ENCODE results near the gene DDC.

Gene DDC

GRCh38 chr7:50504646-50505546 lies 60.3 kb downstream of the DDC start:
- no peaks in the 10 kb centered on the region for H3K9me3 ChIP-seq (ENCODE audit: insufficient read depth, low read length)
- TF ChIP-seq, protein P1, sequence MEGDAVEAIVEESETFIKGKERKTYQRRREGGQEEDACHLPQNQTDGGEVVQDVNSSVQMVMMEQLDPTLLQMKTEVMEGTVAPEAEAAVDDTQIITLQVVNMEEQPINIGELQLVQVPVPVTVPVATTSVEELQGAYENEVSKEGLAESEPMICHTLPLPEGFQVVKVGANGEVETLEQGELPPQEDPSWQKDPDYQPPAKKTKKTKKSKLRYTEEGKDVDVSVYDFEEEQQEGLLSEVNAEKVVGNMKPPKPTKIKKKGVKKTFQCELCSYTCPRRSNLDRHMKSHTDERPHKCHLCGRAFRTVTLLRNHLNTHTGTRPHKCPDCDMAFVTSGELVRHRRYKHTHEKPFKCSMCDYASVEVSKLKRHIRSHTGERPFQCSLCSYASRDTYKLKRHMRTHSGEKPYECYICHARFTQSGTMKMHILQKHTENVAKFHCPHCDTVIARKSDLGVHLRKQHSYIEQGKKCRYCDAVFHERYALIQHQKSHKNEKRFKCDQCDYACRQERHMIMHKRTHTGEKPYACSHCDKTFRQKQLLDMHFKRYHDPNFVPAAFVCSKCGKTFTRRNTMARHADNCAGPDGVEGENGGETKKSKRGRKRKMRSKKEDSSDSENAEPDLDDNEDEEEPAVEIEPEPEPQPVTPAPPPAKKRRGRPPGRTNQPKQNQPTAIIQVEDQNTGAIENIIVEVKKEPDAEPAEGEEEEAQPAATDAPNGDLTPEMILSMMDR (IDR thresholded peaks at IDR 0.05; ENCODE audit: insufficient read depth, low read length, poor library complexity, severe bottlenecking) = no peak
- no peak for TF ChIP-seq EZH2phosphoT487 (conservative IDR thresholded peaks at IDR 0.05; ENCODE audit: low read length)
- H3K36me3 ChIP-seq (ENCODE audit: low read length) = no peaks in the 10 kb centered on the region
- H4K20me1 ChIP-seq (ENCODE audit: low read depth, low read length) = no peaks in the 10 kb centered on the region
- H3F3A ChIP-seq (ENCODE audit: insufficient read depth) = no peaks in the 10 kb centered on the region
- no peak overlapping the region for H3K9ac ChIP-seq (ENCODE audit: low read length)
- no peak overlapping the region for H3K4me3 ChIP-seq (ENCODE audit: insufficient read depth, low read length, poor library complexity, severe bottlenecking)
- H3K27ac ChIP-seq (ENCODE audit: low read depth, low read length) = no peak overlapping the region
- no peak overlapping the region for H3K4me2 ChIP-seq (ENCODE audit: low read depth, low read length, poor library complexity, severe bottlenecking)
- H3K9me2 ChIP-seq (replicated peaks; ENCODE audit: insufficient read depth, low read length) = no peaks in the 10 kb centered on the region
- H2AFZ ChIP-seq (ENCODE audit: low read depth, low read length, severe bottlenecking) = no peak overlapping the region
- no peaks in the 10 kb centered on the region for H3K79me2 ChIP-seq (ENCODE audit: insufficient read depth, low read length)
- no peaks in the 10 kb centered on the region for H3K27me3 ChIP-seq (ENCODE audit: low read length)

- Histone ChIP-seq H2AFZ (ENCODE audit: low read depth, low read length, severe bottlenecking) (no peak overlapping the region), H3K79me2 (ENCODE audit: insufficient read depth, low read length) (no peaks in the 10 kb centered on the region), H3K9ac (ENCODE audit: low read length) (no peak overlapping the region), H4K20me1 (ENCODE audit: low read depth, low read length) (no peaks in the 10 kb centered on the region), H3K9me3 (ENCODE audit: insufficient read depth, low read length) (no peaks in the 10 kb centered on the region), H3K27me3 (ENCODE audit: low read length) (no peaks in the 10 kb centered on the region), H3K36me3 (ENCODE audit: low read length) (no peaks in the 10 kb centered on the region), H3K9me2 (replicated peaks; ENCODE audit: insufficient read depth, low read length) (no peaks in the 10 kb centered on the region), H3K4me2 (ENCODE audit: low read depth, low read length, poor library complexity, severe bottlenecking) (no peak overlapping the region), H3F3A (ENCODE audit: insufficient read depth) (no peaks in the 10 kb centered on the region), H3K4me3 (ENCODE audit: insufficient read depth, low read length, poor library complexity, severe bottlenecking) (no peak overlapping the region), H3K27ac (ENCODE audit: low read depth, low read length) (no peak overlapping the region)
- TF ChIP-seq, protein P1 (IDR thresholded peaks at IDR 0.05; ENCODE audit: insufficient read depth, low read length, poor library complexity, severe bottlenecking) = no peak
- no peak for TF ChIP-seq EZH2phosphoT487 (conservative IDR thresholded peaks at IDR 0.05; ENCODE audit: low read length)
Measured at GRCh38 chr7:50502947-50503346, 62.3 kb downstream of the DDC start.

DNA sequence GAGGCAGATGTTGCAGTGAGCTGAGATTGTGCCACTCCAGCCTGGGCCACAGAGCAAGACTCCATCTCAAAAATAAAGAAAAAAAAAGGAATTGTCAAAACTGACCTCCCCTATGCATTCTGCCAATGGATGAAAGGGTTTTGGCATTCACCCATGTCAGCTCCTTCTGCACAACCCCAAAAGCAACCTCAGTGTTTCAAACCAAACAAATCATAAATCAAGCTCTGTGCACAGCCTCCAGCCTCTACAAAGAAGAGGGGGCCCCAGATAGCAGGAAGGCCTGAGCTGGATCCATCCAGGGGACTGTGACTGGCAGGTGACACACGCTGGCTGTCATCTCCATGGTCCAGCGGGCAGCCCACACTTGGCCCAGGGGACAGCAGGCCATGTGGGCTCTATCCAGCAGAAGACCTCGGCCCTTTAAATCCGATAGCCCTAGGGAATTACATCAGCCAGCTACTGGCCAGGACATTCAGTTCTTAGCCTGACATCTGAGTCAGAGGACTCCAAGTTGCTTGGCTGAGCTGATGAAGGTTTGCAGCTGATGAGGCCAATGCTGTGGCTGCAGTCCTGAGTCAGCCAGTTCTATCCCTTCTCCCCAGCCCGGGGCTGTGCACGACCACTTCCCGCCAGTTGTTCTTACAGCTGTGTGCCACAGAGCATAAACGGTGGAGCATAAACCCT lies 63.1 kb downstream of the DDC start:
- Histone ChIP-seq H3K79me2 (ENCODE audit: insufficient read depth, low read length) (no peaks in the 10 kb centered on the region), H3K9me3 (ENCODE audit: insufficient read depth, low read length) (no peaks in the 10 kb centered on the region), H3K4me3 (ENCODE audit: insufficient read depth, low read length, poor library complexity, severe bottlenecking) (no peak overlapping the region), H3K9ac (ENCODE audit: low read length) (no peak overlapping the region), H3K4me2 (ENCODE audit: low read depth, low read length, poor library complexity, severe bottlenecking) (no peak overlapping the region), H3K27me3 (ENCODE audit: low read length) (no peaks in the 10 kb centered on the region), H3K9me2 (replicated peaks; ENCODE audit: insufficient read depth, low read length) (no peaks in the 10 kb centered on the region), H4K20me1 (ENCODE audit: low read depth, low read length) (no peaks in the 10 kb centered on the region), H3F3A (ENCODE audit: insufficient read depth) (no peaks in the 10 kb centered on the region), H2AFZ (ENCODE audit: low read depth, low read length, severe bottlenecking) (no peak overlapping the region), H3K27ac (ENCODE audit: low read depth, low read length) (no peak overlapping the region), H3K36me3 (ENCODE audit: low read length) (no peaks in the 10 kb centered on the region)
- TF ChIP-seq, protein P1 (IDR thresholded peaks at IDR 0.05; ENCODE audit: insufficient read depth, low read length, poor library complexity, severe bottlenecking) = no peak
- TF ChIP-seq EZH2phosphoT487 (conservative IDR thresholded peaks at IDR 0.05; ENCODE audit: low read length) = no peak
